ENCODE data around the gene TNNC1.

DNA sequence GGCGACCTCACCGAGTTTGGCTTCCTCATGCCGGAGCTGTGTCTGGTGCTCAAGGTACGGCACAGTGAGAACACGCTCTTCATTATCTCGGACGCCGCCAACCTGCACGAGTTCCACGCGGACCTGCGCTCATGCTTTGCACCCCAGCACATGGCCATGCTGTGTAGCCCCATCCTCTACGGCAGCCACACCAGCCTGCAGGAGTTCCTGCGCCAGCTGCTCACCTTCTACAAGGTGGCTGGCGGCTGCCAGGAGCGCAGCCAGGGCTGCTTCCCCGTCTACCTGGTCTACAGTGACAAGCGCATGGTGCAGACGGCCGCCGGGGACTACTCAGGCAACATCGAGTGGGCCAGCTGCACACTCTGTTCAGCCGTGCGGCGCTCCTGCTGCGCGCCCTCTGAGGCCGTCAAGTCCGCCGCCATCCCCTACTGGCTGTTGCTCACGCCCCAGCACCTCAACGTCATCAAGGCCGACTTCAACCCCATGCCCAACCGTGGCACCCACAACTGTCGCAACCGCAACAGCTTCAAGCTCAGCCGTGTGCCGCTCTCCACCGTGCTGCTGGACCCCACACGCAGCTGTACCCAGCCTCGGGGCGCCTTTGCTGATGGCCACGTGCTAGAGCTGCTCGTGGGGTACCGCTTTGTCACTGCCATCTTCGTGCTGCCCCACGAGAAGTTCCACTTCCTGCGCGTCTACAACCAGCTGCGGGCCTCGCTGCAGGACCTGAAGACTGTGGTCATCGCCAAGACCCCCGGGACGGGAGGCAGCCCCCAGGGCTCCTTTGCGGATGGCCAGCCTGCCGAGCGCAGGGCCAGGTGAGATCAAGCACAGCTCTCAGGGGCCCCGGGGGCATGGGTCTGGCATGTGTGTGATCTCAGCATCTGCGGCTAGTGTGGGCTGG, 34.2 kb upstream of the TNNC1 start:
- TF ChIP-seq, protein P1, sequence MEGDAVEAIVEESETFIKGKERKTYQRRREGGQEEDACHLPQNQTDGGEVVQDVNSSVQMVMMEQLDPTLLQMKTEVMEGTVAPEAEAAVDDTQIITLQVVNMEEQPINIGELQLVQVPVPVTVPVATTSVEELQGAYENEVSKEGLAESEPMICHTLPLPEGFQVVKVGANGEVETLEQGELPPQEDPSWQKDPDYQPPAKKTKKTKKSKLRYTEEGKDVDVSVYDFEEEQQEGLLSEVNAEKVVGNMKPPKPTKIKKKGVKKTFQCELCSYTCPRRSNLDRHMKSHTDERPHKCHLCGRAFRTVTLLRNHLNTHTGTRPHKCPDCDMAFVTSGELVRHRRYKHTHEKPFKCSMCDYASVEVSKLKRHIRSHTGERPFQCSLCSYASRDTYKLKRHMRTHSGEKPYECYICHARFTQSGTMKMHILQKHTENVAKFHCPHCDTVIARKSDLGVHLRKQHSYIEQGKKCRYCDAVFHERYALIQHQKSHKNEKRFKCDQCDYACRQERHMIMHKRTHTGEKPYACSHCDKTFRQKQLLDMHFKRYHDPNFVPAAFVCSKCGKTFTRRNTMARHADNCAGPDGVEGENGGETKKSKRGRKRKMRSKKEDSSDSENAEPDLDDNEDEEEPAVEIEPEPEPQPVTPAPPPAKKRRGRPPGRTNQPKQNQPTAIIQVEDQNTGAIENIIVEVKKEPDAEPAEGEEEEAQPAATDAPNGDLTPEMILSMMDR (IDR thresholded peaks at IDR 0.05): no peak
- TF ChIP-seq SOX15 (CRISPR knock-in tag; IDR thresholded peaks at IDR 0.05): no peak
- TF ChIP-seq, protein P2, sequence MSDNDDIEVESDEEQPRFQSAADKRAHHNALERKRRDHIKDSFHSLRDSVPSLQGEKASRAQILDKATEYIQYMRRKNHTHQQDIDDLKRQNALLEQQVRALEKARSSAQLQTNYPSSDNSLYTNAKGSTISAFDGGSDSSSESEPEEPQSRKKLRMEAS (CRISPR knock-in tag; IDR thresholded peaks at IDR 0.05): no peak
- no peak for TF ChIP-seq CREB1 (CRISPR knock-in tag; IDR thresholded peaks at IDR 0.05)
- TF ChIP-seq NR1H2 (CRISPR knock-in tag; IDR thresholded peaks at IDR 0.05): no peak
- TF ChIP-seq, protein P3, sequence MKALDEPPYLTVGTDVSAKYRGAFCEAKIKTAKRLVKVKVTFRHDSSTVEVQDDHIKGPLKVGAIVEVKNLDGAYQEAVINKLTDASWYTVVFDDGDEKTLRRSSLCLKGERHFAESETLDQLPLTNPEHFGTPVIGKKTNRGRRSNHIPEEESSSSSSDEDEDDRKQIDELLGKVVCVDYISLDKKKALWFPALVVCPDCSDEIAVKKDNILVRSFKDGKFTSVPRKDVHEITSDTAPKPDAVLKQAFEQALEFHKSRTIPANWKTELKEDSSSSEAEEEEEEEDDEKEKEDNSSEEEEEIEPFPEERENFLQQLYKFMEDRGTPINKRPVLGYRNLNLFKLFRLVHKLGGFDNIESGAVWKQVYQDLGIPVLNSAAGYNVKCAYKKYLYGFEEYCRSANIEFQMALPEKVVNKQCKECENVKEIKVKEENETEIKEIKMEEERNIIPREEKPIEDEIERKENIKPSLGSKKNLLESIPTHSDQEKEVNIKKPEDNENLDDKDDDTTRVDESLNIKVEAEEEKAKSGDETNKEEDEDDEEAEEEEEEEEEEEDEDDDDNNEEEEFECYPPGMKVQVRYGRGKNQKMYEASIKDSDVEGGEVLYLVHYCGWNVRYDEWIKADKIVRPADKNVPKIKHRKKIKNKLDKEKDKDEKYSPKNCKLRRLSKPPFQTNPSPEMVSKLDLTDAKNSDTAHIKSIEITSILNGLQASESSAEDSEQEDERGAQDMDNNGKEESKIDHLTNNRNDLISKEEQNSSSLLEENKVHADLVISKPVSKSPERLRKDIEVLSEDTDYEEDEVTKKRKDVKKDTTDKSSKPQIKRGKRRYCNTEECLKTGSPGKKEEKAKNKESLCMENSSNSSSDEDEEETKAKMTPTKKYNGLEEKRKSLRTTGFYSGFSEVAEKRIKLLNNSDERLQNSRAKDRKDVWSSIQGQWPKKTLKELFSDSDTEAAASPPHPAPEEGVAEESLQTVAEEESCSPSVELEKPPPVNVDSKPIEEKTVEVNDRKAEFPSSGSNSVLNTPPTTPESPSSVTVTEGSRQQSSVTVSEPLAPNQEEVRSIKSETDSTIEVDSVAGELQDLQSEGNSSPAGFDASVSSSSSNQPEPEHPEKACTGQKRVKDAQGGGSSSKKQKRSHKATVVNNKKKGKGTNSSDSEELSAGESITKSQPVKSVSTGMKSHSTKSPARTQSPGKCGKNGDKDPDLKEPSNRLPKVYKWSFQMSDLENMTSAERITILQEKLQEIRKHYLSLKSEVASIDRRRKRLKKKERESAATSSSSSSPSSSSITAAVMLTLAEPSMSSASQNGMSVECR (CRISPR knock-in tag; IDR thresholded peaks at IDR 0.05; ENCODE audit: borderline replicate concordance): no peak
- no peak for TF ChIP-seq ESRRA (CRISPR knock-in tag; IDR thresholded peaks at IDR 0.05; ENCODE audit: borderline replicate concordance)

Data from WTC11 (cell line).